NCI-H460 (cell line): ENCODE data around the gene PRXL2B. TPM values are rescaled to one million over a fixed set of nuclear protein-coding genes. Genes with fewer than 3 reads are reported as not detected.

Experiments
- DNase-seq: peaks from one replicate; pipeline ENCODE4 v3.0.0-alpha.2; 2016; ENCODE audit warnings: low read depth; ENCODE audit errors: extremely low read depth
- total RNA-seq: library from RNA; depleted of rRNA; stranded (reverse); fragments of >200 nt; shearing (Covaris generic); gene quantifications from 2 replicates; pipeline ENCODE4 v1.2.3, GENCODE V29; 2014; rRNA removed

PRXL2B gene
- total RNA-seq, 1 experiment from 2014 or later, result 4.7 TPM

DNA sequence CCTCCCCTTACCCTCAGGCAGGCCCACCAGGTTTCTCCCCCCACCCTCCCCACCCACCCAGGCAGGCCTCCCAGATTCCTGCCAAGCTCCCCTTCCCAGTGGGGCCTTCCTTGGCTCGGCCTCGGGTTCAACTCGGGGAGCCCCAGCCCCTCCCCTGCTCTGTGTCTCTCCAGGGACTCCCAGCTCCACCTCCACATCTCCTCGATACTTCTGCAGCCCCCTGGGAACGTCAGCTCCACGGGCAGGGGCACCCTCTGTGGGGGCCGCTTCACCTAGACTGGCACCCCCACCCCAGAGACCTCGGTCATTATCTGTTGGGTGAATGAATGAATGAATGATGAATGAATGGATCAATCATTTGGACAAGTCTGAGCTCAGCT is 45.5 kb downstream of the PRXL2B start:
- DNase-seq, result no peak

- no peak for DNase-seq
These were observed 46.2 kb downstream of the PRXL2B start, which contains the start of gene MMEL1 for GRCh38 chr1:2632561-2633361. Gene MMEL1 (minus strand): TSS chr1:2633016. CDS start chr1:2629484, 3,532 bp downstream.

DNA sequence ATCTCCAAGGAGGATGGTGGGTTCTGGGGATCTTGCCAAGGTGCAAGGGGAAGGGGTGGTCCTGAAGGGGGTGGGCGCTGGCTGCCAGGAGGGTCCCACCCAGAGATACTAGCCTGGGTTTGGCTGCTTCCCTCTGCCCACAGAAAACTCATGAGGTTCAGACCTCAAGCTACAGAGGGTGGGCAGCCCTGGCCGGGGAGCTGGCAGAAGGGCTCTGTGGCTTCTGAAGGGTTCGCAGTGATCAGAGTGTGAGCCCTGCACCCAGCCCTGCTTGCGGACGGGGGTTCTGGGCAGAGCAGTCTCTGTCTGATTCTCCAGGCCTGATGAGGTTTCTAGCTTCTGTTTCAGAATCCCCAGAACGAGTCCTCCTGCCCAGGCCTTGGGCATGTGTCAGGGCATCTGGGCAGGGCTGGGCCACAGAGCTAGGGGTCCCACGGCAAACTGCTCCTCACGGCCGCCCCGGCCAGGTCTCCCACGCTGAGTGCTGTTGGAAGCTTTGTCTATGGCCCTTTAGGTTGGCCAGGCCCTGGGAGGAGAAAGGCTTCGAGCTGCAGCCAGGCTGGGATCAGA is 46.9 kb downstream of the PRXL2B start:
- DNase-seq, result no peak

- no peak for DNase-seq
These were observed 47.4 kb downstream of the PRXL2B start for GRCh38 chr1:2633936-2634491.

DNA sequence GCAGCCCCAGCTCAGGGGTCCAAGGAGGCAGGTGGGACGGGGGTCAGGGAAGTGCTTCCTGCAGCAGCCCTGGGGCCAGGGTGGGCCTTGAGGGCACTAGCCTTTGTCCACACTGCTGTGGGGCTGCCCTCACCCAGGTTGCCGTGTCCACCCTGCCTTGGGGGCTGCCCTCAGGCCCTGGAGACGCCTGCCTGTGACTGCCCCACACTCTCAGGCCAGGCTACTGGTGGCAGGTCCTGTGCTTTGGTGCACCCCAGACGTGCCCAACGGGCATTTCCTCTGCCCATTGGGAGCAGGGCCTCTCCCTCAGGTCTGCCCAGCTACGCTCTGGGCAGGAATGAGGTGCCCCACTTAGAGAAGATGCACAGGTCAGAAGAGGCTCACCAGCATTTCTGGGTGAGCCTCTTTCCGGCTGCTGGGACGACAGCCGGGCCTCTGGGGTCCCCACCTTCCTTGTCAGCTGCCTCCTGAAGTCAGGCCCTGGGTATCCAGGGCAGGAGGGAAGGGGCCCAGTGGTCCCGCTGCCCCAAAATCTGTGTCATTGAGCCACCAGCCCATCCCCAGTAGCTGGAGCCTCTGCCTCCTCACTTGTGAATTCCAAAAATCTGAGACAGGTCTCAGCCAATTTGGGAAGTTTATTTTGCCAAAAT is 48.9 kb downstream of the PRXL2B start:
- DNase-seq, result no peak

GRCh38 chr1:2636733-2637132 is 50.2 kb downstream of the PRXL2B start:
- DNase-seq, result no peak

- no peak for DNase-seq
These were observed 51.0 kb downstream of the PRXL2B start for GRCh38 chr1:2637442-2638145.

- DNase-seq, result no peak
These were observed 52.0 kb downstream of the PRXL2B start for GRCh38 chr1:2638466-2639115.

- no peak for DNase-seq
These were observed 52.6 kb downstream of the PRXL2B start for GRCh38 chr1:2639203-2639602.

DNA sequence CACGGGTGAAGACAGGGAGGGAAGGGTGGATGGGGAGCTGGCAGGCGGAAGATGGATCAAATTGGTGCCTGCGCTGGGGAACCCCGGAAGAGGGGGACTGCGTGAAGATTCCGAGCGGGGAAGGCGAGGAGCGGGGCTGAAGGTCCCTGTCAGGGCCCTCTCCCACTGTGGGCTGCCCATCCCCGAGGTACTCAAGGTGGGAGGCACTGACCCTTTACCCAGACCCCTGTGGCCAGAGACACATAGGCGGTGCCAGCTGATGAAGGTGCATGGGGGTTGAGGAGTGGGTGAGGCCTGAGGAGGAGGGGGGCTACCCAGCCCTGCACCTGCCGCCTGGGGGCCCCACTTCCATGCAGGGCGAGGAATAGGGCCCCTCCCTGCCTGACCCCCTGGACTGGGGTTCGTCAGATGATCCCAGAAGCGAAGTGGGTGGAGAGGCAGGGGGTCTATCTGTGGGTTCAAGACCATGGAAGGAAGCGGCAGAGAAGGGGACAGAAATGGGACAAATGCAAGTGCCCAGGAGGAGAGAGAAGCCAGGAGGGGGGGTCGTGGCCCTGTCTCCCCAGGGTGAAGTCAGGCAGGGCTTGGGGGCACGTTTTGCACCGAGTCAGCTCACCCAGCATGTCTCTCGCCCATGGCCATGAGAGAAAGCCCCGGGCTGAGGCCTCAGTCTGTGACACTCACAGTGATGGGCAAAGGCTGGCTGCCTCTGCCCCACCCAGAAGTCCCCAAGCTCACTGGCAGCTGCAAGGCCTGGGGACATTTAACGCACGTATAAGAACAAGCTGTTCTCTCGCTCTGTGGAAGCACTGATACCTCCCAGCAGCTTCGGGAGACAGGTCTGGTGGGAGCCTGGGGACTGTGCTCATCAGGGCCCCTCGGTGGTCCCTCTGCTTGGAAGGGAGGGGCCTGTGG is 53.3 kb downstream of the PRXL2B start:
- DNase-seq, result no peak

- DNase-seq, result no peak
These were observed 54.0 kb downstream of the PRXL2B start for GRCh38 chr1:2640626-2641025.

Other genes starting within 250 kb of the PRXL2B start
- 8.9 and 12.2 TPM in 2 replicates for gene MORN1, start 195.2 kb upstream of the PRXL2B start, total RNA-seq
- gene RER1, start 194.9 kb upstream of the PRXL2B start, total RNA-seq, result 80.9 and 108 TPM in 2 replicates
- gene PEX10, start 174.2 kb upstream of the PRXL2B start, total RNA-seq, result 19.7 and 20.3 TPM in 2 replicates
- not detected in 2 replicates for gene PLCH2, start 110.5 kb upstream of the PRXL2B start, total RNA-seq
- 9.5 and 12.5 TPM in 2 replicates for gene PANK4, start 60.2 kb upstream of the PRXL2B start, total RNA-seq
- gene HES5, start 56.5 kb upstream of the PRXL2B start, total RNA-seq, result not detected in 2 replicates
- 1.5 and 2.5 TPM in 2 replicates for gene TNFRSF14, start 30.4 kb upstream of the PRXL2B start, total RNA-seq
- 0.25 TPM in 1 of 2 replicates, not detected in the other for gene MMEL1, start 46.2 kb downstream of the PRXL2B start, total RNA-seq
- 0.06 and 0.20 TPM in 2 replicates for gene TTC34, start 214.9 kb downstream of the PRXL2B start, total RNA-seq